Omental fat pad (tissue), 4 donors: Measurements from ENCODE around the gene MLYCD. TPM values are rescaled to one million over a fixed set of nuclear protein-coding genes. Genes with fewer than 3 reads are reported as not detected.

Source experiments
- ATAC-seq: fragments of 150-250 bp; one replicate; pipeline ENCODE4 v1.9.1; 2016; ENCODE audit warnings: mild to moderate bottlenecking, moderate library complexity; ENCODE audit not compliant: low FRiP score
- DNase-seq: peaks from one replicate; pipeline ENCODE4 v3.0.0-alpha.2; 2019; ENCODE audit warnings: low spot score
- total RNA-seq, 4 donors: library from RNA; depleted of rRNA; stranded (reverse); fragments of >200 nt; gene quantifications; one replicate each; pipeline ENCODE4 v1.1.0, GENCODE V29; 2016
- TF ChIP-seq, protein P1 (sequence below), 3 donors: fragments of 450-650 bp; IDR thresholded peaks; one replicate each; pipeline ENCODE4 v1.5.1; 2016 to 2017; ENCODE audit warnings: antibody characterized with exemption in 3 of 3, mild to moderate bottlenecking in 3 of 3, moderate library complexity in 2 of 3

Gene MLYCD
- total RNA-seq, 4 donors from 2014 or later, result 8.4 to 17.8 (median 10.6) TPM

DNA sequence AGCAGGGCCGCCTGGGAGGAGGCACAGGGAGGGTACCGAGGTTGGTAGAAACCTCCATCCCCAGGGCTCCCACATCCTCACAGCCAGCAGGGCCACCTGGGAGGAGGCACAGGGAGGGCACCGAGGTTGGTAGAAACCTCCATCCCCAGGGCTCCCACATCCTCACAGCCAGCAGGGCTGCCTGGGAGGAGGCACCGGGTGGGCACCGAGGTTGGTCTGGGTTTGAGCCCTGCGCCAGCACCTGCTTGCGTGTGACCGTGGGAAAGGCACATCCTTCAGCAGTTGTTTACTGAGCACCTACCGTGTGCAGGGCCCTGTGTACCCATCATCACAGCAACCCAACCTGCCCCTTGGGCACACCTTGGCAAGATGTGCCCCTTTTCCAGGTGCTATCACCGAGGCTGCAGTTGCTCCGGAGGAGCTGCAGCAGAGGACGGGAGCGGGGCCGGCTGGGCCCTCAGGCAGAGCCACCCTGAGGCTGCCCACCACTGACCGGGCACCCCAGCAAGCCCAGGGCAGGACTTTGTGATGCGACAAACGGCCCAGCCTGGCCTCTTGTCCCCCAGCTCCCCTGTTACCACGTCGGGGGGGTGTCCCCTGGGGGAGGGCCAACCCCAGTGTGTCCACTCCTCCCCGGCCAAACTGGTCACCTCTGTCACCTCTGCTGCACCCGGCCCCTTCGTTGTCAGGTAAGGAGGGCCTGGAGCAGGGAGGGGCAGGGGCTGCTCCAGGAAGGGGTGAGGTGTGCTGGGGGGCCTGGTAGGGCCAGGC is 32.0 kb downstream of the MLYCD start:
- ATAC-seq (no peak), DNase-seq (no peak)

DNA sequence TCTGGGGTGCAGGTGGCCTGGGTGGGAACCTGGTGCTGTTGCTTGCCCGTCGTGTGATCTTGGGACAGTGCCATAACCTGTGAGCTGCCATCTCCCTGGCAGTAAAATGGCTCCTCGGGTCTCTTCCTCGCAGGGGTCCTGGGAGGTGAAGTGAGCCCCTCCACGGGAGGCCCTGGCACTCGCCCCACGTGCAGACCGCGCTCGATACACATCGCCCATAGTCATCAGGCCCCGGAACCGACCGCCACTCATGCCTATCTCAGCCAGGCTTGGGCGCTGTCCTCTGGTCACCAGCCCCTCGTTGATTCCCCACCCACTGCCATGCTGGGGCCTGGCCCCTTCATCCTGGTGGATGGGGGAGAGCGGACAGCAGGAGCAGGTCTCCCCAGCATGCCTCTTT is 32.6 kb downstream of the MLYCD start:
- TF ChIP-seq, protein P1, sequence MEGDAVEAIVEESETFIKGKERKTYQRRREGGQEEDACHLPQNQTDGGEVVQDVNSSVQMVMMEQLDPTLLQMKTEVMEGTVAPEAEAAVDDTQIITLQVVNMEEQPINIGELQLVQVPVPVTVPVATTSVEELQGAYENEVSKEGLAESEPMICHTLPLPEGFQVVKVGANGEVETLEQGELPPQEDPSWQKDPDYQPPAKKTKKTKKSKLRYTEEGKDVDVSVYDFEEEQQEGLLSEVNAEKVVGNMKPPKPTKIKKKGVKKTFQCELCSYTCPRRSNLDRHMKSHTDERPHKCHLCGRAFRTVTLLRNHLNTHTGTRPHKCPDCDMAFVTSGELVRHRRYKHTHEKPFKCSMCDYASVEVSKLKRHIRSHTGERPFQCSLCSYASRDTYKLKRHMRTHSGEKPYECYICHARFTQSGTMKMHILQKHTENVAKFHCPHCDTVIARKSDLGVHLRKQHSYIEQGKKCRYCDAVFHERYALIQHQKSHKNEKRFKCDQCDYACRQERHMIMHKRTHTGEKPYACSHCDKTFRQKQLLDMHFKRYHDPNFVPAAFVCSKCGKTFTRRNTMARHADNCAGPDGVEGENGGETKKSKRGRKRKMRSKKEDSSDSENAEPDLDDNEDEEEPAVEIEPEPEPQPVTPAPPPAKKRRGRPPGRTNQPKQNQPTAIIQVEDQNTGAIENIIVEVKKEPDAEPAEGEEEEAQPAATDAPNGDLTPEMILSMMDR (IDR thresholded peaks at IDR 0.05), result no peak
- ATAC-seq (no peak), DNase-seq (no peak)

More for the DNA sequence above, 32.0 kb downstream of the MLYCD start:
- TF ChIP-seq, protein P1 (IDR thresholded peaks at IDR 0.05), result no peak

DNA sequence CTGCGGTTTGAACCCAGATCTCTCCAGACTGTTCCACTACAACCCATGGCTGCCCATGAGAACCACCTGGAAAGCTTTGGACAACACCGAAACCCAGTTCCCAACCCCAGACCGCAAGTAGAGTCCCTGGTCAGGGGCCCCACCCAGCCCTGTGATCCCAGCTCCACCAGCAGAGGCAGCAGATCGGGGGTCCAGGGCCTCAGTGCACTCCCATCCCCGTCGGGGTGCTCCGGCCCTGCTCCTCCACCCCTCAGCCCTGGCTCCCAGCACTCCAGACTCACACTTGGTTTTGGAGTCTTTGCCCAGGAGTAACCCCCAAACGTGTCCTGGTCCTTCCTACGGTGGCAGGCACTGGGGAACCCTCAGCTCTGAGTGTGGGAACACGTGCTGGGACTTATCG is 33.4 kb downstream of the MLYCD start:
- TF ChIP-seq, protein P1 (IDR thresholded peaks at IDR 0.05), result no peak
- no peak for DNase-seq
- no peak for ATAC-seq

DNA sequence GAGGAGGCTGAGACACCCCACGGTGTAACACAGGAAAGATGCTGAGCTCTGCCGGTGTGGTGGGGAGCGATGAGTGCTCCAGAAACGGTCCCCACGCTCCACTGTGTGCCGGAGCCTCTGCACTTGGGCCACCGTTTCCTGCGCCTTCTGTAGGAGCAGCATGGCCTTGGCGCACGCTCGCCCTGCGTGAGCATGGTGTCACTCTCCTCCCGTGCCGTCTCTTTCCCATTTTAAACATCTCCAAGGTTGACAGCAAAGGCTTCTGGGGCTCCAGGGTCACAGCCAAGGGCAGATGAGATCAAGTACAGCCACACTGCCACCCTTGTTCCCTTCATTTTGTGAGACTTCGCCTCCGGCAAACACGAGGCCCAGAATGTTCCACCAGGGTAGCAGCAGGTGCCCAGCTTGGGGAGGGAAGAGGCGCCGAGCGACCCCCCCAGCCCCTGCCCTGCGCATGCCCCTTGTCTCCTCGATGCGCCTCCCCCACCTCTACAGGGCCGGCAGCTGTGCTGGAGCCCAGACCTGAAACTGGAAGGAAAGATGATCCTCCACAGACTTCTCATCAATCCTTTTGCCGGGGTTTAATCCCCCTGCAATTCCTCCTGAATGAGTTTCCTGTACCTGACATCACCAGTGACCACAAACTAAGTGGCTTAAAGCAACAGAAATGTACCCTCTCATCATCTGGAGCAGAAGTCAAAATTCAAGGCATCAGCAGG is 34.2 kb downstream of the MLYCD start:
- DNase-seq (no peak), ATAC-seq (no peak)
- TF ChIP-seq, protein P1 (IDR thresholded peaks at IDR 0.05), result no peak

DNA sequence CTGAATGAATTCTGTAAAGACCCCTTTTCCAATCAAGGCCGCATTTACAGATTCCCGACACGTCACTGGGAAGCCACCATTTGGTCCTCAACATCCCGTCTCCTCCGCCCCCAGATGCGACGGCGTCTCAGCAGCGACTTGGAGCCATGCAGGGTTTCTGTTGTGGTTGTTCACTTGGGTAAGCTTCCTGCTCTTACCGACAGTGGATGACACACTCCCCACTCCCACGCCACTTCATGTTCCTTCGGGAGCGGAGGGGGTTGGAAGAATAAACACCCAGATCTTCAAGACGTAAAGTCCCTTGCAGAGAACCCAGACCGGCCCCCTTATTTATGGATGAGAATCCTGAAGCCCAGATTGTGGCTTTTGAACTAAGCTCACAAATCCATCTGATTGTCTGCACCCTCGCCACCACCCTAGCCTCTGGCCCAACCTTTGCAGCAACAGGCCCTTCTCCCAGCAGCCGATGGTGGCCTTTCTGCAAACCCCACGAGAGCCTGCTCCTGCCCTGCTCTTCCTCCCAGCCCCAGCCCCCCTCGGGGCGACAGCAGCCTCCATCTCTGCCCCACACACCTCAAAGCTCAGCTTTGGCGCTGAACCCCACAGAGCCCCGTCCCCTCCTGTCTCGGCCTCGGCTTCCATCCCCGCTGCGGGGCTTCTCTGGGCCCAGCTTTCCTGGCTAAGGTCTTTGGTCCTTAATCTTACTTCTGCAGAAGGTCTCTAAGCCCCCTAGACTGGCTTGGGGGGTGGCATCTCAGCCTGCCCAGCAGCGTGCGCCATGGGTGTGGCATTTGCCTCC is 35.2 kb downstream of the MLYCD start:
- no peak for ATAC-seq
- no peak for DNase-seq
- TF ChIP-seq, protein P1 (IDR thresholded peaks at IDR 0.05), result no peak

DNA sequence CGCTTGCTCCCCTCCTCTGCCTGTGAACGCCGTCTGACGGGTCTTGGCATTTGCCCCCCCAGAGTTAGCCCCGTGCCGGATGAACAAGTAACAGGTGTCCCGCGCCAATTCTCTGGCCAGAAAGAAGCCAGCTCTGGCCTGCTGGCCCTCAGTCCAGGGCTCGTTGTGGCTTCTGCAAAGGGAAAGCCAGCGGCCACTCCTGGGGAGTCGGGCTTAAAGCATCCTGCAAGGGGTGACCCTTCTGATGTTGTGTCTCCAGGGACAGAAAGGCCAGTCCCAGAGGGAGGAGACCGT is 35.7 kb downstream of the MLYCD start:
- ATAC-seq, result no peak
- TF ChIP-seq, protein P1 (IDR thresholded peaks at IDR 0.05), result no peak
- DNase-seq, result no peak
